ENCODE data around the gene ANKH.

The ANKH gene

DNA sequence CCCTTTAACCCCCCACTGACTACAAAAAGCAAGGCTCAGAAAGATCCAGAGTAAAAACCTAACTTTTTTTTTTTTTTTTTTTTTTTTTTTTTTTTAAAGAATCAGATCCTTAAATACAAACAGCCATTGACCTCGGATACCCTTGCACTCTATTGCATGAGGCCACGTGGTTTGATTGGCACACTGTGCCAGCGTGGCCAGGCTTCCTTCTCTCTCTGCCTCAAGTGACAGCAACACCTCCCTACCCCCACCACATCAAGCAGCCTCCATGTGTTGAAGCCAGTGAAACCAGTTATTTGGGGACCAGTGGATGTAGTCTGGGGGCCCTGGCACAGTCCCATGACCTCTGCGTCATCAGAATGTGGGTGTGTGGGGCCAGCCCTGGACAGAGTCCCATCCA, 135.6 kb downstream of the ANKH start:
- DNase-seq (ENCODE audit: low spot score): no peak

DNA sequence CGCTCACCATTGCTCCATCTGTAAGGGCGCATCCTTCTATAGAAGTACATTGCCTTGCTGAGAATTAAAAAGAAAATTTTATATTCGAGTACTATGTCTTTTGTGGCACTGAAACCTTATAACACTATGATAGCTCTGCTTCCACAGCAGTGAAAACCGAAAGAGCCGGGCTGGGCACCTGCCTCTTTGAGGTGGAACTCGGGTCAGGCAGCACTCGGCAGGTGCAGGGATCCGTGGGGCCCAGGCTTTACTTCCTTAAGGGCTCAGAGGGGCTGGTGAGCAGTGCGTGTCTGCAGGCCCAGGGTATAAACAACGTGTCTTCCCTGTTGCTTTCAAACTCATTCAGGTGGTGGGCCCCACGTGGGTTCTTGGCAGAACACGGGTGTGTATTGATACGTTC, 137.2 kb downstream of the ANKH start:
- DNase-seq (ENCODE audit: low spot score): no peak

DNA sequence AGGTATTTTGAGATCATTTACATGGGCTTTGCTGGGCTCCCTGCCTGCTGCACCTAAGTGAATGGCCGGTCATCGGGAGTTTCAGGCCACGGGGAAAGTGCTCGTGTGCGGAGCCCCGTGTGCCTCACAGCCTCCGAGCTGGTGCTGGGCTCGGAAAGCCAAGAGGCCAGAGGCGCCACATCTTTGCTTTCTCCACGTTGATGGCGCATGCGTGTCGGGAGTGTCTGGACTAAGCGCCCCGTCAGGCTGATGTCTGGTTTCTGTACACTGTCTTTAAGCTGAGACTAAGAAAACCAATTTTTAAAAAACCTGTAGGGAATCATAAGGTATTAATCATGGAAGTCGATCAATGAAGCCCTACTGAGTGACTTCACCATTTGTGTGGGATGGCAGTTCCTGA, 137.9 kb downstream of the ANKH start:
- no peak for DNase-seq (ENCODE audit: low spot score)

DNA sequence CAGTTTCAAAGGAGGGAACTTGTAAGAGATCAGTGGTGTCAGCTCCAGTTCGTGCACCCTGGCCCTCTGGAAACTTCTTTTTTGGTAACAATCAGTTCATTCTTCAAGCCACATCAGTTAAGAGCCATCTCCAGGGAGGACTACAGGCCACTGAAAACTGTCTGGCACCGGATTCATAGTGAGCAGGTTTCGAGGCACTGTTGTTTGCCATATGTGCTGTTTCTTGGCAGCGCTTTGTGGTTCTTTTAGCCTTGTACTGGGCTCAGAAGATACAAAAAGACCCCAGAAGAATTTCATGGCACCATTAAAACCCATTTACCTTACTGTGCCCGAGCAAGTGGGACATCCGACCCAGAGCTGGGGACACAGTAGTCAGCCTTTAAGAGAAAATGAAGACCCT, 138.6 kb downstream of the ANKH start:
- DNase-seq (ENCODE audit: low spot score): no peak

DNA sequence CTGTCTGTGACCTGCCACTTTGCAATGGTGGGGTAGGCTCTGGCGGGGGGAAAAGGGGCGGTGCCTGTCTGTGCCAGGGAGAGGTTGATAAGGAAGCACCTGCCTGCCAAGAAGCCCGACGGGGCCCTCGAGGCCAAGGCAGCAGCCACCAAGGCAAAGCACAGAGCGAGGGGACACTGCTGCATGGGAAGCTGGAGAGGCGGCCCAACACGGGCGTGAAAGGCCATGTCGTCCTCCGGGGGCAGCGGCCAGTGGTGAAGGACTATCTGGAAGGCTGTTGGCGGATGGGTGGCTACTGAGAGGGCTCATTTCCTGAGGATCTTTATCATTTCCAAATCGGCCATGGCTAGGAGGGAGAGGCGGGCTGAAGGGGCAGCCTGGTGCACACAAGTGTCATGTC, 140.7 kb downstream of the ANKH start:
- DNase-seq (ENCODE audit: low spot score): no peak

DNA sequence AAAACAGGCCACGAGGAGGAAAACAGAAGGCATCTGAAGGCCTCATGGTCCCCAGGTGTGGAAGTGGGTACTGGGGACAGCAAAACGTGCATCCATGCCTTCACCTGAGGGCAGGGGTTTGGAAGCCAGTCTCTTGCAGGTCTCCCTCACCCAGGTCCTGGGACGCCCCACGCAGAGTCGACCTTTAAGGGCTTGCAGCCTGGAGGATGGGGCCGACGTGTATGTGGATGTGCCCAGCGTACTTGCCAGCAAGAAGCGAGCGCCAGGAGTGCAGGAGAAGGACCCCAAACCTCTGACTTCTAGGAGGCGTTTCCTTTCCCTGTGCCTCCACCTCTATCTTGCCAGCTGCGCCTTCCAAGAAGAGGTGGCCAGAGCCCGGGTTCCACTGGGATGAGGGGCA, 141.1 kb downstream of the ANKH start:
- no peak for DNase-seq (ENCODE audit: low spot score)

DNA sequence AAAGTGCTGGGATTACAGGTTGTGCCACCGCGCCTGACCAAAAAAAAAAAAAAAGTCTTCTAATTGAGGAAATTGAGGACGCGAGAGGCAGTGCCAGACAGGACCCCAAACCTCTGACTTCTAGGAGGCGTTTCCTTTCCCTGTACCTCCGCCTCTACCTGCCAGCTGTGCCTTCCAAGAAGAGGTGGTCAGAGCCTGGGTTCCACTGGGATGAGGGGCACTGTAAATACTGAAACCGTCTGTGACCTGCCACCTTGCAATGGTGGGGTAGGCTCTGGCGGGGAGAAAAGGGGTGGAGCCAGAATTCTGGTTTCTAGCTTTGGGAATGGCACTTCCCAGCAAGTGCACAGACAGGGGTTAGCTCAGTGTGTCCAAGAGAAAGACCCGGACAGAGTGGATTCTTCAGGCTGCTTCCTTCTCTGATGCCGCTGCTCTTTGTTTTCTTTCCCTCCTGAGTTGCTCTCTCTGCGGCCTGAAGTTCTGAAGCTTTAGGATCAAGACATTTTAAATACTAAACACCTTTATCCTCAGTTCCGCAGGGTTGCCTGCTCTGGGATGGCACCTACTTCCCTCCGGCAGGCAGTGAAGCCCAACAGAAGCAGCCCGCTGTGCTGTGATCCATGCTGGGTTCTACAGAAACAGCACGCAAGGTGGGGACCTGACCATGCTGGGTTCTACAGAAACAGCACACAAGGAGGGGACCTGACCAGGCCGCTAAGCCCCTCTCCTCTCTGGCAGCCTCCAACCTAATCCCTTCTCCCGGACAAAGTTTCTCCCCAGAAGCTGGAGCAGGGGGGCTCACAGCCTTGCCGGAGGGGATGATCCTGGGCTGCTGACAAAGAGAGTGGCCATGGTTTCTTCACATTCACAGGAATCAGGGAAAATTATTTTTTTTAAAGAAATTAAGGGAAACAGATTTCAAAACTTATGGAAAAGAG, 141.9 kb downstream of the ANKH start:
- no peak for DNase-seq (ENCODE audit: low spot score)

DNA sequence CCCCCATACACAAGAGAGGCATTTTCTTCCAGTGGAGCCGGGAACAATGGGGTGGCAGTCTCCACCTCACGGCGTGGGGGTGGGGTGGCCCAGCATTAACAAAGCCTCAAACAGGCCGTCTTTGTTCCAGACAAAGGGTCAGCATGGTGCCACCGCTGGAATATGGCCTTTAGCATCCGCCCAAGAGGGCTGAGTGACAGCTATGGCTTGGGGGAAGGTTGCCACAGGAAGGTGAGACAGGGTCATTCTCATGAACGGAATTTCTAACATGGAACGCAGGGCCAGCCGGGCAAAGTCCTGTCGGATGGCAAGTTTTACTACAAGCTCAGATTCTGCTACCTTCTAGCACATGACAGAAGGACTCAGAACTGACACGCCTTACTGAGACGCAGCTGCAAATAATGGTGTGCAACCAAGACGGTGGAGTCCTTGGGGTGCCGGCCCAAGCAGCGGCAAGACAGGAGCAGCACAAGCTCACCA, 143.1 kb downstream of the ANKH start:
- DNase-seq (ENCODE audit: low spot score): no peak

DNA sequence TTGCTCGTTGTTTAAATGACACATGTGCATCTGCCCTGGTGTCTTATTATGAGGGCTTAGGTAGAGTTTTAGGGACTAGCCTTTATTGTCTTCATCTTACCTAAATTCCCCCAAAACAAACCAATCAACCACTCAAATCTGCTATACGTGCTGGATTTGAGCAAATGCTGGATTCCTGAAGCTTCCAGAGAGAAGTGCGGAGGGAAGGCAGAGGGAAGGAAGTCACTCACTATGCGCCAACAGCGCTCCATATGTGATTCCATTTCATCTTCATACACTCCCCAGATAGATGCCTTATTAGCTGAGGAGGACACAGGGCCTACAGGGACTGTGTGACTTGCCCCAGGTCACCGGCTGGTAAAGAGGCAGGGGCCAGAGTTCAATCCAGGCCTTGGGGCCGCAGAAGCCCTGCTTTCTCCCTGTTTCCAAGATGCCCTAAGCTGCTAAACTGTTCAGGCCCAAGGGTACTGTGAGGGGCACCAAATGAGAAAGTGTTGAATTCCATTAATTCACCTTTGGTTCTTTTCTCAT, 143.6 kb downstream of the ANKH start:
- DNase-seq (ENCODE audit: low spot score): no peak

DNA sequence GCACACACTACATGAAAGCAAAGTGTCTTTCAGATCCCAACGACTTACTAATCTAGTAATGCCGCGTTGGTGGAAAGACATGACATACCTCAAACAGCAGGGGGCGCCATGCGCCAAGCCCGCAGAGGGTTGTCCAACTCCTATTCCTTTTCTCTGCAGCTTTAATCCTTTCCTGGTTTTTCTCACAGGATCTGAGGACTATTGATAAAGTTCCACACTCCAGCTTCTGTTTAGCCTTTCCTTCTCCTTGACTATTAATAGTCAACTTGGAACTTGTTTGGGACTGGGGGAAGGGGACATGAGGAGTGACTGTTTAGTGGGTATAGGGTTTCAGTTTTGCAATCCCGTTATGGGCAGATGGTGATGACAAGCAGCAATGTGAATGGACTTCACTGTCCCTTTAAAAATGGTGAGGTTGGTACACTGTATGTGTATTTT, 144.1 kb downstream of the ANKH start:
- peak; percentile 85 for DNase-seq (ENCODE audit: low spot score)

DNA sequence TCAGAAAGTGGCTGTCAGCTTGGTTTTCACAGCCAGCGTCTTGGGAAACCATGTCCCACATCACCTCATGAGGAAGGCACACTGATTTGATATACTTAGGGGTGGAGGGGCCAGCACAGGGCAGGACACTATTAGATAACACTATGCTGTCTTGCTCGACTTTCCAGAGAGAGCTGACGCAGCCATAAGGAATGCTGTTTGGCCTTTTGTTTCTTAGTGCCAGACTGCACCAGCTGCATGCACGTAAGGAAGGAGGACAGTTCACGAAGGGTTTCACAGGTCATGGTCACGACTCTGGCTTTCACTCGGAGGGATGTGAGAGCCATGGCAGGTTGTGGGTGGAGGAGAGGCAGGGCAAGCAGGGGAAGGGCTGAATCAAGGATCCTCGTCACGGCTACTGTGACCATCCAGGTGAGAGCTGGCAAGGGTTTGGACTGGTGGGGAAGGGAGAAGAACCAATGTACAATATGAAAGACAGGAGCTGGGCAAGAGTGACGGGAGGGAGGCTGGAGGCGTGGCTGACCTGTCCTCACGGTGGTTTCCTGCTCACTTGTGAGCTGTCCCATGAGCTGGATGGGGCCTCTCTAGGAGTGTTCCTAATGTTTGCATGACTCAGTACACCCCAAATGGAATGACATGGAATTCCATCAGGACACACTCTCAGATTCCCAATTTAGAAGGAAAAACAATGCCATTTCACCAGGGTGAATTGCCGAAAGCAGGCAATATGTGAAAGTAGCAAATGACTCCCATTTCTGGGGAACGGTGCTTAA, 145.3 kb downstream of the ANKH start:
- DNase-seq (ENCODE audit: low spot score): no peak

DNA sequence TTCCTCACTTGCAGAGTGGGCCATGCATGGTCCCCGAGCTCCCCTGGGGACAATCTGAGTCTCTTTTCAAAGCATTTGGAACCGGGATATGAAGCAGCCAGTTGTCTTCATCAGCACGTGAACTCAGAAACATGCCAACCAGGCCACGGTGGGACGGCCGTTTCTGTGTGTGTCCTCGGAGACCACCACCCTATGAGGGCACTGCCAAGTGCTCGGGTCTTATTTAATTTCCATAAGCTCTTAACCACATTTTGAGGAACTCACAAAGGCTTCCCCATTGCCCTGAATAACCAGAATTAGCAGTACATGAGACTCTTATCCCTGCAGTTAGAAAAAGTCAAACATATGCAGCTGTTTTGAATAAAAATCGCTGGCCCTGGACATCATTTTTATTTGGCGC, 146.9 kb downstream of the ANKH start:
- no peak for DNase-seq (ENCODE audit: low spot score)

DNA sequence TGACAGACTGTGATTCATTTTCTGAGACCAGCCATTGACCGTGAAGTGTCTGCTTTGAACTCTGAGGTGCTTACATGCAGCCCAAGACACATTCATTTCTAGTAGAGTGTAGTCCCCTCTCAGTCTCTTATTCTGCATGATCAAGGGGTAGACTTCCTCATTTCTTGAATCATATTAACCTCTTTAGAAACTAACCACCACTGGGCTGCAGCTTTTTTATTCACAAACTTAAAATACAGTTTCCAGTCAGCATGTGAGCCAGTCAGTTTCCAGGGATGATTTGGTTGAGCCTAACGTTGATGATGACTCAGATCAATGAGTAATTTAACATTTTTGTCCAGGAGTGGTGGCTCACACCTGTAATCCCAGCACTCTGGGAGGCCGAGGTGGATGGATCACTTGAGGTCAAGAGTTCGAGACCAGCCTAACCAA, 147.9 kb downstream of the ANKH start:
- DNase-seq (ENCODE audit: low spot score): no peak

DNA sequence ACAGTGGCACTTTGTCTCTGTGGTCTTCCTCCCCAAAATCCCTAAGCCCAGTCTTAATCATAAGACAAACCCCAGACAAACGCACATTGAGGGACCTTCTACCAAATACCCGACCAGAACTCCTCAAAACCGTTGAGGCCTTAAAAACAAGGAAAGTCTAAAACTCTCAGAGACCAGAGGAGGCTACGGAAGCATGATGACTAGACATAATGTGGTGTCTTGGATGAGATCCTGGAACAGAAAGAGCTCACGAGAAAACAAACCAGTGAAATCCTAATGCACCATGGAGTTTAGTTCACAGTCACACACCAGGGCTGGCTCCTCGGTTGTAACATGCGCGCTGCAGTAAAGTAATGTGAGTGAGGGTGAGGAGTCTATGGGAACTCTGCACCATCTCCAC, 148.7 kb downstream of the ANKH start:
- no peak for DNase-seq (ENCODE audit: low spot score)

DNA sequence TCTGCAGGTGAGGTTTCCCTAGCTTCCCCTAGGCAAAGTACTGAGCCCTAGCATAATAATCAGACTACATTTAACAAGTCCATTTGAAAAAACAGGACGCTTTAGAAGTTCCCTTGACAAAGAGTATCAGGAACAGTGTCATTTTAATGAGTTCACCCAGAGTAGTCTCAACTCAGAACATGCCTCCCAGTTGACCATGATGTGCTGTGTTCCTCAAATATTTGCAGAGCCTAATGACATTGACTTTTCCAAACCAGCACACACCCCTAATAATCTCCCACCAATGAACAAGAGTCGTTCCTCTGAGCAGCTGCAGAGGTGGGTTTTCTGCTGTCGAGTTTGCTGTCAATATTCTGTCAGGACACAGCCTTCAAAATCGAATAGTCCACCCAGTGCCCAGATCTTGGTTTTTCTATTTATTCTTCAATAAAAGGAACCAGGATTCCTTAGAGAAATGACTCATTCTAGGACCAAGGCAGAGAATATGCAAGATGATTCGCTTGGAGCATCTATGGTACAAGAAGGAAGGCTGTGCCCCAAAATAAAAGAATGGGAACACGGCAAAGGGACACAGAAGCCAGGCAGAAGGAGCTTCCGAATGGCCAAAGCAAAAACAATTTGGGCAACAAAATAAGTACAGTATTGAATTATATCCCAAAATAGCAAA, 149.5 kb downstream of the ANKH start:
- DNase-seq (ENCODE audit: low spot score): no peak

DNA sequence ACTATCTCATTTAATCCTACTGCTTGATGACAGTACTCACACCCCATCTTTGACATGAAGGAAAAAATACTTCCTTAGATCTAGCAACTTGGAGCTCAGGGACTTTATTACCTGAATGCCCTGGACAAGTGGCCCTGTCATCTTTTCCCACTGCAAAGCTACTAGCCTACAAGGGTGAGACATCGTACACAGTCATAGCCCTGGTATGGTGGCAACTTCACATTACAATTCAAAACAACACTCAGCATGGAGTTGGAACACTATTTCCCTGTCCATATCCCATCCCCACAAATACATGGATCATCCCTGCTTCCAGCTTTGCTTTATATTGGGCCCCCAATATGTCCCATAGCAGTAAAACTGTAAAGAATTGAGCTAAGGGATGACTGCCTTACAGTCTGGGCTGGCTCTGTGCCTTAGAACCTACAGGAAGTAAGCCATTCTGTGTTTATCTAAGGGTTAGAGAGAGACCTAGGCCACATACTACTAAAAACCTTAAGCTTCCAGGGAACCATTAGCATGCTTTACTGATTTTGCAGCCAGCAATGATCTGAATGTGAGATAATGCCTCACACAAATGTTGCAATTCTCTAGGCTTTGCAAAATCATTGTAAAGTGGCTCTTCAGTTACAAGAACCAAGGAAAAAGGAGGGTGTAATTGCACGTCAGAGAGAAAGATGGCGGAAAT, 151.2 kb downstream of the ANKH start:
- DNase-seq (ENCODE audit: low spot score): no peak

DNA sequence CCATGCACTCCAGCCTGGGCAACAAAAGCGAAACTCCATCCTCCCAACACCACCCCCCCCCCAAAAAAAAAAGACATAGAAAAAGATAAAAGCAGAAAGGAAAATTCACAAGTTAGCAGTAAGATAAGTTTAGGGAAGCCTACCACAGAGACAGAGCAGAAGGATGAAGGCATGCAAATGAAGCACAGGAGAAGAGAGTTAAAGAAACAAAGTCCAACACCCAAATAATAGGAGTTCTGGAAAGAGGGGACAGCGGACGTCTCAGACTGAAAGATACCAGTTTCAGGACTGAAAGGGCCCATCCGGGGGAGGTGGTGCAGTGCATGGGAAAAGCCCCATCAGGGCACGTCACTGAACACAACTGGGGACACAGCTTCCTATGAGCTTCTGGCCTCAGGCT, 152.8 kb downstream of the ANKH start:
- DNase-seq (ENCODE audit: low spot score): no peak

DNA sequence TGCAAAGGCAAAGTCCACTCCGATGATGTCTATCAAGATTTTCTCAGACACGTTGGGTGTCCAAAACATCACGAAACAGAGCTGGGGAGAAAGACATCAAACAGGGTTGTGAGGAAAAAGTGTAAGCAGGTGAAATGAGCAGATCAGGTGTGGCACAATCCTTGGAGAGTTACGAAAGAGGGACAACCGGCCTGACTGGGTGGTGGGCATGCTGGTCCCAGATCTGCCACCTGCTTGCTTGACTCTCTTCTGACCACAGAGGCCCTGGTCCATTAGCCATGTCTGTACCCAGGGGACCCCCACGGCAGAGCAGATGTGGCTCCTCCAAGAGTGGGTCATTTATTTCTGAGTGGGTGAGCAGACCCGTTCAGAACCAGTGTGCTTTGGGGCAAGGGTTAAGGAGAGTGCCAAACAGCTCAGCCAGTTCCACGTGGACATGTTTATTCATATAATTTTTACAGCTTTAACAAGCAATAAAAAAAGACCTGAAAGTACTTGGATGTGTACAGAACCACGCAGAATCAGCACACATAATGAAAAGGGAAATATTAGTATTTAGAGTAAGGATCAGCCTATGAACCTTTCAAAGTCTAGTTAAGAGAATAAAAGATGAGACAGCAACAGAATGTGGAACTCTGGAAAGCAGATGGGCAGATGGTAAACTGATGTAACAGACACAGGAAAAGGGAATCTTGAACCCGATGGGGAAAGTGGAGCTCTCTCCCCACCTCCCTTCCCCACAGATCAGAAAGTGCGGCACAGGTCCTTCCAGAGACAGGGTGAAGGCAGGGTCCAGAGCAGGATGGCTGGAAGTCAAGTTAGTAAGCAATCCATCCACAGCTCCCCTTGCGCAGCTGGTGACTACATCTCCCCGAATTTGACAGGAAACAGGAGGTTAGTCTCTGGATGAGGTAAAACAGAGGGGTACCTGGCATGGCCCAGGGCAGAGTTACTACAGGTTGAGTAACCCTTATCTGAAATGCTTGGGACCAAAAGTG, 154.5 kb downstream of the ANKH start:
- DNase-seq (ENCODE audit: low spot score): no peak

DNA sequence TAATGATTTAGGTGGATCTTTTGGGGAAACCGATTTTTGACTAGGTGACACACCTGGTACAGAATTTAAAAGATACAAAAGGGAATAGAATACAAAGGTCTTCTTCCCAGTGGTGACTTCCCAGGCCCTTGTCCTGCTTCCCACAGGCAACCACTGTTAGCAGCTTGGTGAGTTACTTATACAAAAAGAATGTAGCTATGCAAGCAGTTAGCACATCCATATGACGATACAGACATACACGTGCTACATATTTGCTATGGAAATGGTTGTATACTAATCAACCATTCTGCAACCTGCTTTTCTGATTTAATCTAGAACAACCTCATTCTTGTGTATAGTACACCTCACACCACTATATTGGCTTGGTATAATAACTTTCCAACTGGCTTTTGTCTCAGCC, 156.1 kb downstream of the ANKH start:
- no peak for DNase-seq (ENCODE audit: low spot score)

DNA sequence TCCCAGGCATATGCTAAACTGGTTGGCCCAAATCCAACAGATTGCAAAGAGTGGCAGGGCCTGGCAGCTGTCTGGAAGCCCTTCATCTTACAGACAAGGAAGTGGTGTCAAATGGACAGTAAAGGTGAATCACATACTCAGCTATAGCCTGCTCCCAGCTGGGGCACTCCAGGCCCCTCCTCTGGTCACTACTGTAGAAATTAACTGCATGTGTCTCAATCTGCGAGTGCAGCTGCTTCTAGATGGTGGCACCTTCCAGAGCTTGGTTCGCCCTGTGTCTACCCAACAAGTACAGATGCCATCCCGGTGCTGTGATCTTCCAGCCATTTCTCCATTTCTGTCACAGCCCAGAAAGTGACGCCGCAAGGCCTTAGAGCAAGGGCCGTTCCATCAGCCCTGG, 156.9 kb downstream of the ANKH start:
- no peak for DNase-seq (ENCODE audit: low spot score)

Measured in left forelimb (tissue), 1 donor.